ENCODE data around the gene LAIR2.
"Not testable (repeated sequence)": the region's sequence is repeated elsewhere in the genome, so short reads cannot be mapped to it uniquely, and the experiment has no call there.

Gene LAIR2

DNA sequence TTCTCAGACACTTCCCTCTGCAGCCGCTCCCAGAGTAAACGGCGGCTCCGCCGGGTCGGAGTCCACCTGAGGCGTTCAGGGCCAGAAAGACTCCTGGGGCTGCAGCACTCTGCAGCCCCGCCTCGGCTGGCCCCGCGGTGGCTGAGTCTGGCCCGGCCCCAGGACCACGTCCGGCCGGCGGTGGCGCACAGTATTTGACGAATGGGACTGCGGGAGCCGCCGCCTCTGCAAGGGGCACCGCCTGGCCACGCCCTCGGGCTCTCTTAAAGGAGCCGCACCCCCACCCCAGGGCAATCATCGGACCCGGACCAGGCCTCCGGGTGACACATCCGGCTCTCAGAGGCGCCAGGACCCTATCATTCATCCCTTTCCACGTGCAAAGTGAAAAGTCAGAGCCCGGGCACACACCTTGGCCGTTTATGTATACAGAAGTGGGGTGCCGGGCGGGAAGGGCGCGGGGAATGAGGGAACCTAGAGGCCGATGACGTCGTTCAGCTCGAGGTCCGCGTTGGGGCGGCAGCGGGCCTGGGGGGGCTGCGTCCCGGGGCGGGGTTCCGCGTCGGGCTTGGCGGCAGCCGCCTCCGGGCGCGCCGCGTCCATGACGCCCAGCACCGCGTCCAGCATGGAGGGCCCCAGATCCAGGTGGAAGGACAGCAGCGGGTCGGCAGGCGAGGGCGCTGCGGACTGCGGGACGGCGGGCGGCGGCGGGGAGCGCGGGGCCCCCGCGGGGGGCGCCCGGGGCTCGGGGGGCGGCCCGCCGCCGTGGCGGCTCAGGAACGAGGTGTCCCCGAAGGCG is 37.8 kb upstream of the LAIR2 start:
- DNase-seq: peak; percentile 82

DNA sequence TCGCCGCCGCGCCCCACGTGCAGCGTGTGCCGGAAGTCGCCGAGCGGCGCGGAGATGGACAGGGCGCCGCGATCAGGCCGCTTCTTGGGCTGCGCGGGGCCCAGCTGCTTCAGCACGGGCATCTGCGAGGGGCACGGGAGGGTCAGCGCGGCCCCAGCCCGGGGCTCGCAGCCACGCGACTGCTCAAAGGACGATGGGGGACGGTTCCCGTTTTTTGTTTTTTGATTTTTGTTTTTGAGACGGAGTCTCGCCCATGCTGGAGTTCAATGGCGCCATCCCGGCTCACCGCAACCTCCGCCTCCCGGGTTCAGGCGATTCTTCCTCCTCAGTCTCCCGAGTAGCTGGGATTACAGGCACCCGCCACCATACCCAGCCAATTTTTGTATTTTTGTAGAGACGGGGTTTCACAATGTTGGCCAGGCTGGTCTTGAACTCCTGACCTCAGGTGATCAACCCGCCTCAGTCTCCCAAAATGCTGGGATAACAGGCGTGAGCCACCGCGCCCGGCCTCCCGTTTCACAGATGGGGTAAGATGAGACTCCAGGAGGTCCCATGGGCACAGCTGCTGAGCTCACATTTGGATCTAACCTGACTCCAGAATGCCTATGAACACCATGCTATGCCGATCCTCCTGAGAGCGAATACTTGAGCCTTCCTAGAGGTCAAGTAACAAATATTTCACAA is 37.1 kb upstream of the LAIR2 start:
- no peak for DNase-seq

DNA sequence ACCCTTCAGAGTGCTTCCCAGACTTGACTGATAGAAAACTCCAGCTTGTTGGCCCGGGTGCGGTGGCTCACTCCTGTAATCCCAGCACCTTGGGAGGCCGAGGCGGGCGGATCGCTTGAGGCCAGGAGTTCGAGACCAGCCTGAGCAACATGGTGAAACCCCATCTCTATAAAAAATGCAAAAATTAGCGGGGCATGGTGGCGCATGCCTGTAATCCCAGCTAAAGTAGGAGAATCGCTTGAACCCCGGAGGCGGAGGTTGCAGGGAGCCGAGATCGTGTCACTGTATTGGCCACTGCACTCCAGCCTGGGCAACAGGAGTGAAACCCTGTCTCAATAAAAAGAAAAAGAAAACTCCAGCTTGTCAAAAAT is 36.5 kb upstream of the LAIR2 start:
- not testable (repeated sequence) for DNase-seq

DNA sequence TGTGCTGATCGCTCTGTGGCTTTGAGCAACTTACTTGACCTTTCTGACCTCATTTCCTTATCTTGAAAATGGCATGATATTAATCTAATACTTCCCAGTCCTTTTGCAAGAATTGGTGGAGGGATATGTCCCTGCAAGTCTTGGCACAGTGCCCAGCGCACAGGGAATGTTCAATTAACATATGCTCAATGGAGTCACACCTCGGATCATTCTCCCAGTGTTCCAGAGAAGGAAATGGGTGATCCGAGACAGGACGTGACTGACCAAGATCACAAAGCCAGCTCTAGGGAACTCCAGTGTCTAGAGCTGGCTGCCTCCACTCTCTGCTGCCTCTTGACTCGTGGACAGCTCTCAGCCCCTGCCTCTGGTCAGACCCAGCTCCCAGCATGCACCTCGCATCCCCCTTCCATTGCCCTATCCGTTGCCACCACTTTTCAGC is 33.1 kb upstream of the LAIR2 start:
- no peak for DNase-seq

DNA sequence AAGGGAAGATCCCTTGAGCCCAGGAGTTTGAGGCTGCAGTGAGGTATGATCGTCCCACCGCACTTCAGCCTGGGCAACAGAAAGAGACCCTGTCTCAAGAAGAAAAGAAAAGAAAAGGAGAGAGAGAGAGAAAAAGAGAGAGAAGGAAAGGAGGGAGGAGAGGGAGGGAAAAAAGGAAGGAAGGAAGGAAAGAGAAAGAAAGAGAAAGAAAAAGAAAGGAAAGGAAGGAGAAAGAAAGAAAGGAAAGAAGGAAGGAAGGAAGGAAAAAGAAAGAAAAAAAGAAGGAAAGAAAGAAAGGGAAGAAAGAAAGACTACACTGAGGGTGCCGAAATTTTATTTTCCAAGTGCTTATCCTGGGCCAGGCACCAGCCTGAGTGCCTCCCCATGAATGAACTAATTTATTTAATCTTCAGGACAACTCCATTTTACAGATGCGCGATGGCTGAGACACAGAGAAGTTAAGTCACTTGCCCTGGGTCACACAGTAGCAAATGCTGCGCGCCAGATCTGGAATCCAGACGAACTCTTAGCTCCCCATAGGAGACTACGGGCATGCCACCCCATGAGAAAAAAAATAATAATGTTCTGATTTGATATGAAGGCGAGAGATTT is 32.2 kb upstream of the LAIR2 start:
- no peak for DNase-seq

DNA sequence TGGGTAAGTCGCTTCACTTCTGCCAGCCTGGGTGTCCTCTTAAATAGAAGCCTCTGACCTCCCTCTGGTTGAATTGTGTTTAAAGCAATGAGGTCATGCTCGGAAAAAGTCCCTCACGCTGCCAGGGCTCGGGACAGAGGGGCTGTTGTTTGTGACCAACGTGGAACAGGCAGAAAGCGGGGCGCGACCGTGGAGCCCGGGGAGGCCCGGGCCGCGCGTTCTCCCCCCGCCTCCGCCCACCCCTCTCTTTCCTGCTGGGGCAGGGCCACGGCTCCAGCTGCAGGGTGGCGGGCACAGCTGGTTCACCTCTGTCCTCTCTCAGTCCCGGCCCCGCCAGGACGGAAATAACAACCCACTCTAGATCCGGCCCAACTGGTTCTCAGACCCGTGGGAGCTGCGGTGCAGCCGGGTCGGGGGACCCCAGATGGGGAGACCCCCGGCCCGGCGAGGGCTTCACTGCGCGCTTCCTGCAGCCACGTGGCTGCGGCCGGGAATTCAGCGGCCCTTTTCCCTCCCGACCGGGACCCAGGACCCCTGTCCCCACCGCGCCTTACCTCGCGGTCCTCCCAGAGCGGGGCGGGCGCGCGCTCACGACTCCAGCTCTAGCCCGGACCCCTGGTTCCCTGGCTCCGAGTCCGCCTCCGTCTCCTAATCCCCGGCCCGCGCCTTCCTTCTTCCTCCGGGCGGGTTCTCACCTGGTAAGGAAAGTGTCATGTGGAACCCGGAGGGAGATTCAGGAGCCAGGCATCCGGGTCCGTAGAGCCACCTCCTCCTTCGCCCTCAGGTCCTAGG is 31.4 kb upstream of the LAIR2 start:
- DNase-seq: no peak

DNA sequence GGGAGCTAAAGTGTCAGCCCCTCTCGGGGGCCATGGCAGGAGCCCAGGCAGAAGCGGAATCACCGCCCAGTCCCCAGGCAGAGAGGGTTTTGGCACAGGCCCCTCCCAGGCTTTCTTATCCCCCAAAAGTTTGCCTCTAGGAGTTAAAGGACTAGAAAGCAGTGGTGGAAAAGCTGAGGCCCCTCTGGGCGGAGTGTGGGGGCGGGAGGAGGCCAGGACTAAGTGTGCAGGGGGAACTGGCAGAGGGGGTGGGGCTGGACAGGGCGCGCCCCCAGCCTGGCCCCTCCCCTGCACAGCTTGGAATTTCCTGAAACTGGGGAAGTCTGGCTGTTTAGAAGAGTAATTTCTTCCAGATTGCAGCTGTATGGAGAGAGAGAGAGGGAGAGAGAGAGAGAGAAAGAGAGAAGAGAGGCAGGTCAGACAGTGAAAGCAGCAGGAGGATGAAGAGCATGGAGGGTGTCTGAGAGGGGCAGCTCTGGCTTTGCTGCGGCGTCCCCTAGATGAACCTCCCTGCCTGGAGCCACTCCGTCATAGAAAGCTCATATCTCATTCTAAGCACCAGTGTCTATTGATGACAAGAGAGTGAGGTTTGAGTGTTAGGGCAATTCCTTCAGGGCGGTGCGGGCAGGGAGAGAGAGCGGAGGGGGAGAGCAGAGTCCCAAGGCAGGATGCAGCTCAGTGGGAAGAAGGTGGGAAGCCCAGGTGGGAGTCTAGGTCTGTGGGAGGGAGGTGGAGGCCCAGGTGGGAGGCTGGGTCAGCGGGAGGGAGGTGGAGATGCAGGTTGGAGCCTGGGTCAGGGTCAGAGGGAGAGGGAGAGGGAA is 29.4 kb upstream of the LAIR2 start, which contains the start of gene CDC42EP5:
Gene CDC42EP5, minus strand, starts transcription at position 226 of the 821 bp plus-strand sequence. CDS start 7,749 bp downstream, outside the sequence.
- peak; percentile 92 for DNase-seq

DNA sequence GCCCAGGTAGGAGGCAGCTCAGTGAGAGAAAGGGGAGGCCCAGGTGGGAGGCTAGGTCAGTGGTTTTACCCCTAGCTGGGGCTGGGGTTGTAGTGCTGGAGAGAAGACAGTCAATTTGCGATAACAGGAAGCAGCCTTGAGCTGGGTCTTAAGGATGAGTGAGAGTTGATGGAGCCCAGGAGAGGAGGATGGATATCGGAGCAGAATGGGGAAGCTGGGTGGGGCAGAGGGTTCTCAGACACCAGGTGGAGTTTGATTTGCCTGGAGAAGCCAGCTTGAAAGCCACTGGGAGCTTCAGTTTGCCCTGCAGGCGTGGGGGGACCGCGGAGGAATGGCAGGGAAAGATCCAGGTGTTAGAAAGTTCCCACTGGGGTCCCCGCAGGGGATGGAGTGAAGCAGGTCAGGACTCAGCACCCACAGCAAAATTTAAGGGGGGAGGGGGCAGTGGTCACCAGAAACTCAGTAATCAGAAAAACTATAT is 28.7 kb upstream of the LAIR2 start:
- DNase-seq: no peak

DNA sequence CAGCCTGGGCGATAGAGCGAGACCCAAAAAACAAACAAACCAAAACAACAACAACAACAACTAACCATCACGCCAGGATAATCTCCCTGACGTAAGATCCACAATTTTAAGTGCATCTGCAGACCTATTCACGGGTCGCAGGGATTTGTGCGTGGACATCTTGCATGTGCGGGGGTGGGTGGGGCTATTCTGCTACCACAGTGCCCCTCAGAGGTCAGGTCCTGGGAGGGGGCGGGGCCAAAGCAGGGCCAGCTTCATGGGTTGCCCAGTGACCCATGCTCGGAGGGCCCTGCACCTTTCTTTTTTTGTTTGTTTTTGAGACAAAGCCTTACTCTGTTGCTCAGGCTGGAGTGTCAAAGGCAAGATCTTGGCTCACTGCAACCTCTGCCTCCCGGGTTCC is 26.9 kb upstream of the LAIR2 start:
- DNase-seq: no peak

DNA sequence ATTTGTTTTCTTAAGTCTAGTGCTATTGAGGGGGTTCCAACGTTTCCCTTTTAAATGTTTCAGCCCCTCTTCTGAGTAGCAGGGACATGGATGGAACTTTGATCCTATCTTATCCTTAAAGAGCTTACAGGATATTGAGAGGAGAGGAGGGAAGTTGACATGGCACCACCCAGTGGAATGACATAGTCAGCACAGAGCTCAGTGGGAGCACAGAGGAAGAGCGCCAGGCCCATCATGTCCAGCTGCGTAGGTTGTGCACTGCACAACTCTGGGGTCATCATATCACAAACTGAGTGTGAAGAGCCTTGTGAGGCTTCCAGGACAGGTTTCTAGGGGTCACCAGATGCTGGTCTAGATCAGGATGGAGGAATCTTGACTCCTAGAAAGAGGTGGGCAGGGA is 25.0 kb upstream of the LAIR2 start:
- DNase-seq: no peak

DNA sequence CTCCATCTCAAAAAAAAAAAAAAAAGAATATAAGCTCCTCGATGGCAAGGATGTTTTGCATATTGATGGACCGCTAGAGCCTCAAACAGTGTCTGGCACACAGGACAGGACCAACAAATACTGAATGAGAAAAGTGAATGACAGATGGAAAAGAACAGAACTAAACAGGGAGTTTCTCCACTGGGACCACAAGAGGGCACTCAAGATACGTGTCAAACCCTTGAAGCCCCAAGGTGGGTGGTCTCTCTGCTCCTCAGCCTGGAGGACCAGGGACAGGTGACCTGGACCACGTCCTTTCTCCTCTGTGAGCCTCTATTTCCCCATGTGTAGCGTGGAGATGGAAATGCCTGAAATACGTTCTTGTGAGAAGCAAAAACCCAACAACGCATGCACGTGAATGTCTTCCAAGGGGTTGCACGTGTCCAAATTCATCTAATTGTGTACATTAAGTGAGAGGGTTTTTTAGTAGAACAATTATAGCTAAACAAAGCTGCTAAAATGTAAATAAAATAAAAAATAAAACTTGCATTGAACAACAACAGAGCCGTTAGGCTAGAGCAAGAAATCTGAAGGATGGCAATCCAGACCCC is 23.9 kb upstream of the LAIR2 start:
- peak; percentile 54 for DNase-seq

DNA sequence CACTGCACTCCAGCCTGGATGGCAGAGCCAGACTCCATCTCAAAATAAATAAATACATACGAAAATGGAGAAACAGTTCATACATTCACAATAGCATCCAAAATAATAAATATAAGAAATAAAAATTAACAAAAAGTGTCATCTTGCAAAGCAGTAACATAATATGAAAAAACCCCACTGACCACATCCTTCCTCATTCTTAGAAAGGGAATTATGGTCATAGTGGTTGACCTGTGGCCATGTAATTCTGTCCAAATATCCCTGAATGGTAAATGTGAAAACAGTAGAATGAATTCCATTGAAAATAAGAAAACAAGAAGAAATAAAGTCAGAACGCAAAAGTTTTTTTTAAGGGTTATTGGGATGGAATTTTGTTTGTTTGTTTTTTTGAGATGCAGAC is 22.6 kb upstream of the LAIR2 start:
- no peak for DNase-seq

DNA sequence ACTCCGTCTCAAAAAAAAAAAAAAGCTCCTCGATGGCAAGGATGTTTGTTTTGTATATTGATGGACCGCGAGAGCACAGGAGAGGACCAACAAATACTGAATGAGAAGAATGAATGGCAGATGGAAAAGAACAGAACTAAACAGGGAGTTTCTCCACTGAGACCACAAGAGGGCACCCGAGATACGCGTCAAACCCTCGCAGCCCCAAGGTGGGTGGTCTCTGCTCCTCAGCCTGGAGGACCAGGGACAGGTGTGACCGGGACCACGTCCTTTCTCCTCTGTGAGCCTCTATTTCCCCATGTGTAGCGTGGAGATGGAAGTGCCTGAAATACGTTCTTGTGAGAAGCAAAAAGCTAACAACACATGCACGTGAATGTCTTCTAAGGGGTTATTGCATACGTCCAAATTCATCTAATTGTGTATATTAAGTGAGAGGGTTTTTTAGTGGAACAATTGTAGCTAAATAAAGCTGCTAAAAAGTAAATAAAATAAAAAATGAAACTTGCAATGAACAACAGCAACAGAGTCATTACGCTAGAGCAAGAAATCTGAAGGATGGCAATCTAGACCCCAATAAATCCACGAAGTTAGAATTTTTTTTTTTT is 21.2 kb upstream of the LAIR2 start:
- peak; percentile 41 for DNase-seq

DNA sequence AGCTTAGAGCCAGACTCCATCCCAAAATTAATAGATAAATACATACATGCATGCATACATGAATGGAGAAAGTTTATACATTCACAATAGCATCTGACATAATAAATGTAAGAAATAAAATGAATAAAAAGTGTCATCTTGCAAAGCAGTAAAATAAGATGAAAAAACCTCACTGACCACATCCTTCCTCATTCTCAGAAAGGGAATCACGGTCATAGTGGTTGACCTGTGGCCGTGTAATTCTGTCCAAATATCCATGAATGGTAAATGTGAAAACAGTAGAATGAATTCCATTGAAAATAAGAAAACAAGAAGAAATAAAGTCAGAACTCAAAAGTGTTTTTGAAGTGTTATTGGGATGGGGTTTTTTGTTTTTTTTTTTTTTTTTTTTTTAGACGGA is 19.7 kb upstream of the LAIR2 start:
- no peak for DNase-seq

DNA sequence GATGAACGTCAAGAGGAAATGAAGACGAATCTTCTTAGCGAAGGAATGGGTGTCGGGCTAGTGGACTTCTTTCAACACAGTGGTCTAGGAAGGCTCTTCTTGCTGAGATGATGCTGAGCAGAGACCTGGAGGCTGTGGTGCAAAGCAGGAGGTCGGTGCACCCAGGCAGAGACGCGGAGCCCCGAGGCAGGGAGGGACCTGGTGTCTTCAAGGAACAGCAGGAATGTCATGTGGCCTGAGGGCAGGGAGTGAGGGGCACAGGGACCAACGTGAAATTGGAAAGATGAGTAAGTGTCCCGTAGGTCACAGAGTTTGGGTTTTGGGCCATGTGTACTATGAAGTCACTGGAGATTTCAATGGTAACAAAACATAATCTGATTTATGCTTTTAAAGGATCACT is 18.2 kb upstream of the LAIR2 start:
- no peak for DNase-seq

DNA sequence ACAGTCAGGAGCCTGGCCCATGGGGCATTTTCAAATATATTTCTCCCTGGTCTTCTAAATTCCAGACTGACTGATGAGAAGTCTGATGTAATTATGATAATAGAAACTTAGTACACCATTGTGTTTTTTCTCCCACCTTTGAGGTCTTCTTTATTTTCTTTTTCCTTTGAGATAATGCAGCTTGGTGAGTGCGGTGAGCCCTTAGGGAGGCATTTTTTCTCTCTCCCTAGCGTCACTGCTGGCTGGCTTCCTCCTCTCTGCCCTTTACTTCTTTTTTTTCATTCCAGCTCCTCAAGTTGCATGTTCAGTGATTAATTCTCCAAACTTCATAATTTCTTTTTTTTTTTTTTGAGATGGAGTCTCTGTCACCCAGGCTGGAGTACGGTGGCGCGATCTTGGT is 16.8 kb upstream of the LAIR2 start:
- no peak for DNase-seq

DNA sequence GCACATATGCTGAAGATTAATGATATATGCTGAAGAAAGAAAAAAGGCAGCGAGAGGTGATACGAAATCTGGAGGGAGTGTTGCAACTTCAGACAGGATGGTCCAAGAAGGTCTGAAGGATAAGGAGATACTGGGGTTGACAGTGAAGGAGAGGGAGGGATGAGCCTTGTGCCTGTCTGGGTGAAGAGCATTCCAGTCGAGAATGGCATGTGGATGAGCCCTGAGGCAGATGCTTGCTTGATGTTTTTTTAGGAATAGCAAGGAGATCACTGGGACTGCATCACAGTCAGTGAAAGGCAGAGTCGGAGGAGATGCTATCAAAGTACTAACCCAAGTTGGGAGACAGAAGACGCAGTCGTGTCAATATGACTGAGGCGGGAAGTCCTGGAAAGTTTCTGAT is 13.3 kb upstream of the LAIR2 start:
- DNase-seq: no peak

DNA sequence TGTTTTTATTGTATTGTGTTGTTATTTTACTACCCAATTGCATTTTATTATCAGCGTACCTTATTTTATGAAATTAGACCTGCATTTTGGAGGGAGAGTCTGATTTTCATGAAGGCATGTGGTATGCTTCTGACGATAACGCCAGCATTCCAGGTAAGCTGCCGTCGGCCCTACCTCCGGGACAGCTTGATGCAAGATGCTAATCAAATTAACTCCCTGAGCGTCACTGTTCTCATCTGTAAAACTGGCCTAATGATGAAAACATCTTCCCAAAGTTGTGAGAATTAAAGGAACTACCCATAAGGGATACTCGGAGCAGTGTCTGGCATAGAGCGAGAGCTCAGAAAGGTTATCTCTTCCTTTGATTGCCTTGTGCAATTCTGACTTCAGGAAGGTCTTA is 12.9 kb upstream of the LAIR2 start:
- DNase-seq: no peak

DNA sequence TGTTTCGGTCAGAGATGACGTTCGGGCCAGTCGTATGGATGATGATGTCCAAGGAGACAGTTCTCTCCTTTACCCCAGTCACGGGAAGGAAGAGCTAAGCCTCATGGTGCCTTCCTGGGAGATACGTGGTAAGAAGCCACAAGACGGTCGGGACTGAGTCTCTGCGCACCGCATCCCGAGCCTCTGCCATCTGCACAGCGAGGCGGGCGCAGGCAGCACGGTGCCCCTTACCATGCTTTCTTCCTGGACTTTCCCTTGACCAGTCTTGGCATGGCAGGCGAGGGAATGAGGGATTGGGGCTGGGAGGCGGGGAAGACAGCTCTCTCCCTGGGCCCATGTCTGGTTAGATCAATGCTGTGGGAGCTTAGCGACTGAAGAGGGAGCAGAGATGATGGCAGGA is 10.1 kb upstream of the LAIR2 start:
- DNase-seq: no peak

DNA sequence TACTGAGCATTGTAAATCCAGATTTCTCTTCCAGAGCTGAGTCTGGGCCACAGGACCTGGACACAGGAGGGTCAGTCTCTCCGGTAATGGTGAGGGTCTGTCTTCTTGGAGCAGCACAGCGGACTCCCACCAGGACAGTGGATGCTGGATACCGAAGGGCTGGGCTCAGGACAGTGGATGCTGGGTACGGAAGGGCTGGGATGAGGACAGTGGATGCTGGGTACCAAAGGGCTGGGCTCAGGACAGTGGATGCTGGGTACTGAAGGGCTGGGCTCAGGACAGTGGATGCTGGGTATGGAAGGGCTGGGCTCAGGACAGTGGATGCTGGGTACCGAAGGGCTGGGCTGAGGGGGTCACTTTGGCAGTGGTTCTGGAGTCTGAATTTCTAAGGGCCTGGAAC is 9.6 kb upstream of the LAIR2 start:
- DNase-seq: not testable (repeated sequence)

DNA sequence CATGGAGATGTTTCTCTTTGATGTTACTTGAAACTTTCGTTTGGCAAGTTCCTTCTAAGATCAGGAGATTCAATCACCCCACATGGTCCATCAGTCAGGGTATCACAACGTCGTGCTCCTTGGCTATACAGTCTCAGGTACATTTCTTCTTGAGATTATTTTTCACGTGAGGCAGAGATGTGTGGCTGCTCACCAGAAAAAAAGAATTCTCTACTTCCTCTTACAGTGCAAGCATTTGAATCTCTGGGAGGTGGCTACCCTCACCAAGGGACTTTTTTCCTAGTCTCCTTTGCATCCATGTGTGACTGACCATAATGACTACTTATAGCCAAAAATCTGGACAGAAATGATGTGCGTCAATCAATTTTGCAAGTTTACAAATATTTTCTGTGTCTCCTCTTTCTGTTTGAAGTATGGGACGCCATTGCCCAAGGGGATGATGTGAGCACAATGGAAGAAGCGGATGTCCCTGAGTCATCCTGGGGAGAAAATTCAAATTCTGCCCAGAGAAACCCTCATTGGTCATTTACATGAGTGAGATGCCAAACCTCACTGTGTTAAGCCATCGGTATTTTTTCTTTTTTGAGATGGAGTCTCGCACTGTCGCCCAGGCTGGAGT is 8.6 kb upstream of the LAIR2 start:
- no peak for DNase-seq
